HEK293 (cell line): ENCODE data around the gene SPARC.

ENCODE experiments used
- CTCF ChIA-PET: fragments of 350-600 bp; formaldehyde crosslinking; extraction: SDS; loops from one replicate; lab custom pipeline; 2021; ENCODE audit warnings: antibody characterized with exemption; lab: Yijun Ruan, JAX
- POLR2A ChIA-PET: fragments of 300-600 bp; formaldehyde crosslinking; extraction: SDS; loops from one replicate; lab custom pipeline; 2020; ENCODE audit warnings: antibody characterized with exemption, inconsistent platforms; lab: Yijun Ruan, JAX
- H3K27ac ChIP-seq: fragments of 200-500 bp; sonication (Bioruptor generic); 2 replicates; pipeline ENCODE4 v1.5.1; 2014; ENCODE audit warnings: low read depth, low read length, control low read depth, inconsistent platforms; ENCODE audit errors: extremely low read depth
- H3K36me3 ChIP-seq, 2 experiments: fragments of 200-500 bp in 1 of 2; sonication (Bioruptor generic) in 1 of 2; 1 replicate in 1 of 2; 2 replicates in 1 of 2; pipeline ENCODE4 v1.5.1; 2014 to 2017; ENCODE audit warnings: inconsistent platforms in 2 of 2, low read length in 2 of 2; ENCODE audit not compliant: control insufficient read depth in 2 of 2, insufficient read depth in 1 of 2
- H3K4me1 ChIP-seq: fragments of 200-500 bp; sonication (Bioruptor generic); 2 replicates; pipeline ENCODE4 v1.5.1; 2014; ENCODE audit warnings: mild to moderate bottlenecking, low read length, inconsistent platforms; ENCODE audit not compliant: control insufficient read depth, insufficient read depth
- H3K4me3 ChIP-seq: 2 replicates; pipeline ENCODE4 v1.5.1; 2011; ENCODE audit warnings: low read depth, mild to moderate bottlenecking, control low read depth, low read length, moderate library complexity
- H3K9me3 ChIP-seq: fragments of 200-500 bp; sonication (Bioruptor generic); 2 replicates; pipeline ENCODE4 v1.5.1; 2014; ENCODE audit warnings: low read depth, low read length, inconsistent platforms; ENCODE audit not compliant: control insufficient read depth, insufficient read depth
- CTCF ChIP-seq: fragments of 450-650 bp; formaldehyde crosslinking; IDR thresholded peaks from 2 replicates; pipeline ENCODE4 v1.5.1; 2016; ENCODE audit warnings: missing biosample characterization, missing genetic modification characterization
- FEZF1 ChIP-seq: fragments of 450-650 bp; formaldehyde crosslinking; IDR thresholded peaks from 2 replicates; pipeline ENCODE4 v1.5.1; 2016; ENCODE audit warnings: missing biosample characterization, missing genetic modification characterization
- HOXC10 ChIP-seq: sonication (generic); formaldehyde crosslinking; IDR thresholded peaks from 2 replicates; pipeline ENCODE4 v1.8.1; 2023; ENCODE audit warnings: mild to moderate bottlenecking, missing genetic modification reagents
- IKZF3 ChIP-seq: fragments of 450-650 bp; IDR thresholded peaks from 2 replicates; pipeline ENCODE4 v1.5.0; 2018; ENCODE audit warnings: missing biosample characterization, mild to moderate bottlenecking, missing genetic modification characterization, moderate library complexity
- KLF7 ChIP-seq: fragments of 450-650 bp; formaldehyde crosslinking; IDR thresholded peaks from 2 replicates; pipeline ENCODE4 v1.5.1; 2016; ENCODE audit warnings: missing biosample characterization, missing genetic modification characterization, borderline replicate concordance
- KLF8 ChIP-seq: fragments of 450-650 bp; formaldehyde crosslinking; IDR thresholded peaks from 2 replicates; pipeline ENCODE4 v1.5.1; 2016; ENCODE audit warnings: missing biosample characterization, missing genetic modification characterization
- TCF7L2 ChIP-seq: IDR thresholded peaks from 2 replicates; pipeline ENCODE4 v1.6.1; 2011; ENCODE audit warnings: low read depth, mild to moderate bottlenecking, inconsistent platforms, low read length, moderate library complexity, borderline replicate concordance
- ZBTB11 ChIP-seq: fragments of 450-650 bp; formaldehyde crosslinking; conservative IDR thresholded peaks from 2 replicates; pipeline ENCODE4 v1.5.1; 2016; ENCODE audit warnings: low read depth, missing biosample characterization, missing genetic modification characterization
- ZBTB20 ChIP-seq: fragments of 450-650 bp; formaldehyde crosslinking; IDR thresholded peaks from 2 replicates; pipeline ENCODE4 v1.5.1; 2016; ENCODE audit warnings: missing biosample characterization, missing genetic modification characterization
- ZBTB26 ChIP-seq: fragments of 450-650 bp; formaldehyde crosslinking; optimal IDR thresholded peaks from 2 replicates; pipeline ENCODE3; 2016; ENCODE audit warnings: missing biosample characterization, mild to moderate bottlenecking, missing genetic modification characterization
- ZBTB48 ChIP-seq: fragments of 450-650 bp; formaldehyde crosslinking; IDR thresholded peaks from 2 replicates; pipeline ENCODE4 v1.5.1; 2016; ENCODE audit warnings: missing biosample characterization, missing genetic modification characterization
- ZBTB6 ChIP-seq: fragments of 450-650 bp; formaldehyde crosslinking; IDR thresholded peaks from 2 replicates; pipeline ENCODE4 v1.5.1; 2017; ENCODE audit warnings: missing biosample characterization, missing genetic modification characterization
- ZFP41 ChIP-seq: fragments of 450-650 bp; formaldehyde crosslinking; IDR thresholded peaks from 2 replicates; pipeline ENCODE4 v1.5.1; 2016; ENCODE audit warnings: missing biosample characterization, missing genetic modification characterization, borderline replicate concordance
- ZNF146 ChIP-seq: fragments of 450-650 bp; formaldehyde crosslinking; IDR thresholded peaks from 2 replicates; pipeline ENCODE4 v1.5.1; 2016; ENCODE audit warnings: missing biosample characterization, missing genetic modification characterization
- ZNF18 ChIP-seq: fragments of 450-650 bp; formaldehyde crosslinking; IDR thresholded peaks from 2 replicates; pipeline ENCODE4 v1.5.1; 2016; ENCODE audit warnings: missing biosample characterization, missing genetic modification characterization
- ZNF24 ChIP-seq: fragments of 450-650 bp; formaldehyde crosslinking; IDR thresholded peaks from 2 replicates; pipeline ENCODE4 v1.5.1; 2016; ENCODE audit warnings: missing biosample characterization, missing genetic modification characterization
- ZNF354C ChIP-seq: fragments of 450-650 bp; formaldehyde crosslinking; IDR thresholded peaks from 2 replicates; pipeline ENCODE4 v1.5.1; 2016; ENCODE audit warnings: missing biosample characterization, missing genetic modification characterization, low read depth, borderline replicate concordance
- ZNF404 ChIP-seq: fragments of 450-650 bp; formaldehyde crosslinking; IDR thresholded peaks from 2 replicates; pipeline ENCODE4 v1.5.1; 2017; ENCODE audit warnings: missing biosample characterization, missing genetic modification characterization
- ZNF549 ChIP-seq: fragments of 450-650 bp; IDR thresholded peaks from 2 replicates; pipeline ENCODE4 v1.5.1; 2018; ENCODE audit warnings: missing biosample characterization, missing genetic modification characterization, mild to moderate bottlenecking, inconsistent platforms, moderate library complexity
- ZNF571 ChIP-seq: fragments of 450-650 bp; formaldehyde crosslinking; IDR thresholded peaks from 2 replicates; pipeline ENCODE4 v1.5.0; 2017; ENCODE audit warnings: missing biosample characterization, missing genetic modification characterization
- ZNF585B ChIP-seq: fragments of 450-650 bp; formaldehyde crosslinking; IDR thresholded peaks from 2 replicates; pipeline ENCODE4 v1.5.1; 2016; ENCODE audit warnings: missing biosample characterization, missing genetic modification characterization
- ZNF626 ChIP-seq: fragments of 450-650 bp; sonication (Bioruptor Pico); formaldehyde crosslinking; IDR thresholded peaks from 2 replicates; pipeline ENCODE4 v1.5.1; 2018; ENCODE audit warnings: missing biosample characterization, missing genetic modification characterization, inconsistent platforms
- ZNF658 ChIP-seq: fragments of 450-650 bp; formaldehyde crosslinking; IDR thresholded peaks from 2 replicates; pipeline ENCODE4; 2016; ENCODE audit warnings: missing biosample characterization, missing genetic modification characterization
- ZNF701 ChIP-seq: fragments of 450-650 bp; formaldehyde crosslinking; IDR thresholded peaks from 2 replicates; pipeline ENCODE4 v1.5.1; 2016; ENCODE audit warnings: missing biosample characterization, missing genetic modification characterization
- ZNF747 ChIP-seq: fragments of 450-650 bp; formaldehyde crosslinking; IDR thresholded peaks from 2 replicates; pipeline ENCODE4 v1.5.1; 2016; ENCODE audit warnings: missing biosample characterization, missing genetic modification characterization
- ZNF777 ChIP-seq: fragments of 450-650 bp; formaldehyde crosslinking; IDR thresholded peaks from 2 replicates; pipeline ENCODE4 v1.5.1; 2017; ENCODE audit warnings: missing biosample characterization, missing genetic modification characterization, borderline replicate concordance
- ZNF791 ChIP-seq: fragments of 450-650 bp; formaldehyde crosslinking; IDR thresholded peaks from 2 replicates; pipeline ENCODE4 v1.5.1; 2016; ENCODE audit warnings: missing biosample characterization, missing genetic modification characterization

The SPARC gene

GRCh38 chr5:151722546-151722945 lies 35.8 kb upstream of the SPARC start (continued):
- no peak for TF ChIP-seq ZNF571 (tag by site-specific recombination)
- TF ChIP-seq KLF7 (tag by site-specific recombination): no peak
- no peak for TF ChIP-seq CTCF
- TF ChIP-seq ZNF585B (tag by site-specific recombination): no peak
- TF ChIP-seq ZNF18 (tag by site-specific recombination): no peak
- no peak for TF ChIP-seq ZNF549
- TF ChIP-seq ZBTB48 (tag by site-specific recombination): no peak
- no peak for TF ChIP-seq KLF8 (tag by site-specific recombination)
- TF ChIP-seq ZNF791: no peak
- TF ChIP-seq ZNF354C: no peak

GRCh38 chr5:151721812-151722391 lies 35.2 kb upstream of the SPARC start:
- Histone ChIP-seq H3K36me3 (no peaks in the 10 kb centered on the region), H3K4me3 (no peak overlapping the region), H3K9me3 (no peaks in the 10 kb centered on the region), H3K27ac (no peak overlapping the region), H3K4me1 (no peaks in the 10 kb centered on the region)
- CTCF ChIA-PET: interaction anchor here (0.6 to 6.3 kb wide), 7 partner anchors 17 to 70 kb away, joined by 3 to 103 read pairs (median 4); no protein-coding TSS in a partner anchor
- POLR2A ChIA-PET: interaction anchor here (1.5 kb wide), 1 partner anchor 49 kb away, joined by 6 read pairs; the partner anchor contains the start of gene G3BP1
- no peak for TF ChIP-seq ZNF24 (tag by site-specific recombination)
- TF ChIP-seq ZFP41 (tag by site-specific recombination): no peak
- TF ChIP-seq TCF7L2: no peak
- no peak for TF ChIP-seq ZBTB11 (tag by site-specific recombination)
- no peak for TF ChIP-seq ZNF747 (tag by site-specific recombination)
- TF ChIP-seq ZNF701 (tag by site-specific recombination): no peak
- TF ChIP-seq ZNF146 (tag by site-specific recombination): no peak
- no peak for TF ChIP-seq ZBTB26
- no peak for TF ChIP-seq ZNF626 (tag by site-specific recombination)
- no peak for TF ChIP-seq IKZF3 (tag by site-specific recombination)
- no peak for TF ChIP-seq ZNF658 (tag by site-specific recombination)
- no peak for TF ChIP-seq FEZF1 (tag by site-specific recombination)
- TF ChIP-seq ZNF777 (tag by site-specific recombination): no peak
- TF ChIP-seq ZBTB20 (tag by site-specific recombination): no peak
- TF ChIP-seq HOXC10 (CRISPR knock-in tag): no peak
- TF ChIP-seq ZNF404 (tag by site-specific recombination): no peak
- no peak for TF ChIP-seq ZBTB6 (tag by site-specific recombination)
